WTC11 (cell line): ENCODE data around the gene AKAP13. TPM values are rescaled to one million over a fixed set of nuclear protein-coding genes. Genes with fewer than 3 reads are reported as not detected.

Source experiments
- ATAC-seq: fragments of 200-7000 bp; cut with Tn5 transposase; 2 replicates; pipeline ENCODE4 v1.10.0; 2021; ENCODE audit warnings: mild to moderate bottlenecking, moderate library complexity
- CTCF ChIA-PET: fragments of 300-600 bp; sonication (Branson Sonifier 250); formaldehyde crosslinking; loops from one replicate; lab custom pipeline; 2021; ENCODE audit warnings: antibody characterized with exemption; lab: Charles Lee
- POLR2A ChIA-PET: fragments of 350-600 bp; sonication (Branson Sonifier 250); formaldehyde crosslinking; loops from one replicate; lab custom pipeline; 2021; ENCODE audit warnings: antibody characterized with exemption; lab: Charles Lee
- DNase-seq: peaks from one replicate; pipeline ENCODE4 v3.0.0; 2021; ENCODE audit warnings: low spot score
- H3K27ac Mint-ChIP-seq: 2 replicates; pipeline ENCODE4 v1.8.0; 2021; ENCODE audit warnings: mixed read lengths
- H3K27me3 Mint-ChIP-seq: 2 replicates; pipeline ENCODE4 v1.8.0; 2021; ENCODE audit warnings: low read depth, mild to moderate bottlenecking, moderate library complexity, mixed read lengths
- H3K36me3 Mint-ChIP-seq: 2 replicates; pipeline ENCODE4 v1.8.0; 2021; ENCODE audit warnings: mixed read lengths
- H3K4me1 Mint-ChIP-seq: 2 replicates; pipeline ENCODE4 v1.8.0; 2022; ENCODE audit warnings: mixed read lengths
- H3K4me3 Mint-ChIP-seq: 2 replicates; pipeline ENCODE4 v1.8.0; 2021; ENCODE audit warnings: mild to moderate bottlenecking, moderate library complexity, mixed read lengths
- H3K9me3 Mint-ChIP-seq: 2 replicates; pipeline ENCODE4 v1.8.0; 2021; ENCODE audit warnings: mixed read lengths
- CBFB ChIP-seq: sonication (generic); formaldehyde crosslinking; IDR thresholded peaks from 2 replicates; pipeline ENCODE4 v1.8.1; 2022; ENCODE audit warnings: mild to moderate bottlenecking, low read depth, missing genetic modification reagents
- ELF4 ChIP-seq: sonication (generic); formaldehyde crosslinking; IDR thresholded peaks from 2 replicates; pipeline ENCODE4 v1.8.1; 2022; ENCODE audit warnings: low read depth, mild to moderate bottlenecking, moderate library complexity, missing genetic modification reagents
- ESRRA ChIP-seq: sonication (generic); formaldehyde crosslinking; IDR thresholded peaks from 2 replicates; pipeline ENCODE4 v1.8.1; 2022; ENCODE audit warnings: mild to moderate bottlenecking, missing genetic modification reagents, borderline replicate concordance
- ETV6 ChIP-seq: sonication (generic); formaldehyde crosslinking; IDR thresholded peaks from 2 replicates; pipeline ENCODE4 v1.8.1; 2022; ENCODE audit warnings: mild to moderate bottlenecking, missing genetic modification reagents
- FOXK1 ChIP-seq: sonication (generic); formaldehyde crosslinking; IDR thresholded peaks from 2 replicates; pipeline ENCODE4 v1.8.0; 2022; ENCODE audit warnings: mild to moderate bottlenecking, moderate library complexity, missing genetic modification reagents
- GRHL2 ChIP-seq: fragments of 250-450 bp; sonication (Bioruptor Pico); IDR thresholded peaks from 2 replicates; pipeline ENCODE4 v1.8.0; 2022; ENCODE audit warnings: mild to moderate bottlenecking, moderate library complexity; ENCODE audit not compliant: insufficient replicate concordance, severe bottlenecking
- JAZF1 ChIP-seq: fragments of 250-450 bp; sonication (Bioruptor Pico); IDR thresholded peaks from 2 replicates; pipeline ENCODE4 v1.9.0; 2021; ENCODE audit warnings: moderate library complexity, mild to moderate bottlenecking, inconsistent platforms
- JUN ChIP-seq: sonication (generic); formaldehyde crosslinking; IDR thresholded peaks from 2 replicates; pipeline ENCODE4 v1.8.0; 2023; ENCODE audit warnings: mild to moderate bottlenecking, missing genetic modification reagents
- OVOL2 ChIP-seq: fragments of 250-450 bp; sonication (Bioruptor Pico); IDR thresholded peaks from 2 replicates; pipeline ENCODE4 v1.9.0; 2021; ENCODE audit warnings: mild to moderate bottlenecking, borderline replicate concordance
- SMAD4 ChIP-seq: sonication (generic); formaldehyde crosslinking; IDR thresholded peaks from 2 replicates; pipeline ENCODE4 v1.8.0; 2022; ENCODE audit warnings: mild to moderate bottlenecking, missing genetic modification reagents
- SP1 ChIP-seq: sonication (generic); formaldehyde crosslinking; conservative IDR thresholded peaks from 2 replicates; pipeline ENCODE4 v1.8.1; 2022; ENCODE audit warnings: missing genetic modification reagents
- ZBTB21 ChIP-seq: sonication (generic); formaldehyde crosslinking; IDR thresholded peaks from 2 replicates; pipeline ENCODE4 v1.8.1; 2023; ENCODE audit warnings: mild to moderate bottlenecking, missing genetic modification reagents, borderline replicate concordance
- ZNF138 ChIP-seq: sonication (generic); formaldehyde crosslinking; conservative IDR thresholded peaks from 2 replicates; pipeline ENCODE4 v1.8.1; 2022; ENCODE audit warnings: mild to moderate bottlenecking, moderate library complexity, missing genetic modification reagents
- ZNF263 ChIP-seq: sonication (generic); formaldehyde crosslinking; IDR thresholded peaks from 2 replicates; pipeline ENCODE4 v1.8.1; 2022; ENCODE audit warnings: low read depth, mild to moderate bottlenecking, moderate library complexity, missing genetic modification reagents
- ZNF396 ChIP-seq: fragments of 250-450 bp; sonication (Bioruptor Pico); IDR thresholded peaks from 2 replicates; pipeline ENCODE4 v1.8.0; 2021; ENCODE audit warnings: mild to moderate bottlenecking, moderate library complexity, borderline replicate concordance
- total RNA-seq: library from RNA; stranded (reverse); gene quantifications from 3 replicates; pipeline ENCODE4 v1.2.3, GENCODE V29; 2021
- TF ChIP-seq, protein P1 (sequence below): sonication (generic); formaldehyde crosslinking; IDR thresholded peaks from 2 replicates; pipeline ENCODE4 v1.8.1; 2023; ENCODE audit warnings: mild to moderate bottlenecking, missing genetic modification reagents, moderate library complexity
- TF ChIP-seq, protein P2 (sequence below): sonication (generic); formaldehyde crosslinking; IDR thresholded peaks from 2 replicates; pipeline ENCODE4 v1.8.1; 2022; ENCODE audit warnings: missing genetic modification reagents, borderline replicate concordance
- TF ChIP-seq, protein P3 (sequence below): sonication (generic); formaldehyde crosslinking; conservative IDR thresholded peaks from 2 replicates; pipeline ENCODE4 v1.8.1; 2022; ENCODE audit warnings: mild to moderate bottlenecking, missing genetic modification reagents
- TF ChIP-seq, protein P4 (sequence below): sonication (generic); formaldehyde crosslinking; IDR thresholded peaks from 2 replicates; pipeline ENCODE4 v1.8.0; 2023; ENCODE audit warnings: missing genetic modification reagents
- TF ChIP-seq, protein P5 (sequence below): fragments of 250-450 bp; sonication (Bioruptor Pico); IDR thresholded peaks from 2 replicates; pipeline ENCODE4 v2.1.2; 2022; ENCODE audit warnings: mild to moderate bottlenecking, moderate library complexity
- TF ChIP-seq, protein P6 (sequence below): sonication (generic); formaldehyde crosslinking; IDR thresholded peaks from 2 replicates; pipeline ENCODE4 v1.8.0; 2023; ENCODE audit warnings: missing genetic modification reagents, mild to moderate bottlenecking, borderline replicate concordance

Gene AKAP13
- total RNA-seq, 1 experiment from 2014 or later, result 50.3 TPM

DNA sequence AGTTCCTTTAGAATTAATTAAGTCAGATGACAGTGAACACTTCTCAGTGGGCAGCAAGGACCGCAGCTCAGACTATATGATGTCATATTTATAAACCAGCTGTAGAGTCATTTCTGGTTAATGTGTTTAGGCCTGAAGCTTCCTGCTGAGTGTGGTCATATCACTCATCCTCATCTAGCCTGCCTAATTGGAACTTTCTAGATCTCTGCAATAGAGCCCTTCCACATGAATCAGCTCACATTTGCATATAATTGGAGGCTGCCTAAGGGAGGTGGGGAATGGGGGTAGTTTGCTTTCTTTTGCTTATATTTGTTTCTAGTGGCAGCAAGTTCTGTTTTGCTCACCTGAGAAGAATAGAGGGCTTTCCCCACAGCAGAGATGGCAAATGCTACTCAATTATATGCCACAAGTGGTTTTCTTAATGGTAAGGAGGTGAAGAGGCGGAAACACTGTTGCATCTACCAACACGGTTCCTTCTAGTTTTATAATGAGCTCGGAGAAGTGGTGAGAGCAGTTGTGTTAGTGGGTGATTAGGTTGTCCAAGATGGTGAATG, 266.2 kb downstream of the AKAP13 start:
- peak overlapping the region; percentile 52; the same call in 1 of the 2 replicates for H3K27ac Mint-ChIP-seq
- H3K27me3 Mint-ChIP-seq, result no peaks in the 10 kb centered on the region
- H3K9me3 Mint-ChIP-seq, result peaks cover 4% of the 10 kb centered on the region
- ChIA-PET CTCF (interaction anchor here (1.3 kb wide), 1 partner anchor 350 kb away, joined by 4 read pairs; no protein-coding TSS in a partner anchor), POLR2A (no interaction called here)
- DNase-seq (no peak), ATAC-seq (no peak)
- H3K4me3 Mint-ChIP-seq, result no peak overlapping the region
- H3K36me3 Mint-ChIP-seq, result peaks cover 18% of the 10 kb centered on the region
- peaks cover 8% of the 10 kb centered on the region for H3K4me1 Mint-ChIP-seq
- TF ChIP-seq, protein P1, sequence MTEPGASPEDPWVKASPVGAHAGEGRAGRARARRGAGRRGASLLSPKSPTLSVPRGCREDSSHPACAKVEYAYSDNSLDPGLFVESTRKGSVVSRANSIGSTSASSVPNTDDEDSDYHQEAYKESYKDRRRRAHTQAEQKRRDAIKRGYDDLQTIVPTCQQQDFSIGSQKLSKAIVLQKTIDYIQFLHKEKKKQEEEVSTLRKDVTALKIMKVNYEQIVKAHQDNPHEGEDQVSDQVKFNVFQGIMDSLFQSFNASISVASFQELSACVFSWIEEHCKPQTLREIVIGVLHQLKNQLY (CRISPR knock-in tag), result no peak
- TF ChIP-seq OVOL2, result no peak

DNA sequence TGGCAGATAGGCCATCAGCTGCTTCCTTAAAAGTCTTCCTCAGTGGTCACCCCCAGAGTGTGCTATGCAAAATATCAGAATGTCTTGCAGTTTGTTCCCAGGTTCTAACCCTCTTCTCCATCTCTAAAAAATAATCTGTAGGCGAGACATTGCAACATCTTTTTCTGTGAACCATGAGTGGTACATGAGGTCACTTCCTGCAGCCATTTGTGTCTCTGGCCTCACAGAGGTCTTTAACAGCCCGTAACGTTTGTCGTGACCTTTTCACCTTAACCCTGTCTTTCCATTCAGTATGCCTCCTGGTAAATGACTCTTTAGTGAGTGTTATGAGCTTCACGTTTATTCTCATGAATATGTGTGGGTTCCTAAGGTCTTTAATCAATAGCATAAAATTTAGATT, 269.0 kb downstream of the AKAP13 start:
- H3K4me3 Mint-ChIP-seq, result no peak overlapping the region

DNA sequence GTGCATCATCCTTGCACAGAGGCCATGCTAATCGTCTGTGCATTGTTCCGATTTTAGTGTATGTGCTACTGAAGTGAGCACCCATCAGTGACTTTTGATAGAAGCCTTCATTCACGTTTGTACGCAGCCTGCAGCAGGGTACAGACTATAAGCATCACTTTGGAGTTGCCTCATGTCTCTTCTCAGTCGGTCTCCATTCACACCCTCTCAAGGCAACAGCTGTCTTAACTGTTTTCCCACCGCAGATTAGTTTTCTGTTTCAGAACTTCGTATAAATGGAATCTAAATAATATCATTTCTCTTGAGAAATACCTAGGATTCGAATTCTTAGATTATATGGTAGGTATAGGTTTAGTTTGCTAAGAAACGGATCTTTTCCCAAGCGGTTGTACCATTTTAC, 271.1 kb downstream of the AKAP13 start:
- POLR2A ChIA-PET, result no interaction called here
- DNase-seq (no peak), ATAC-seq (no peak)
- Mint-ChIP-seq H3K27ac (no peak overlapping the region), H3K4me3 (no peak overlapping the region), H3K9me3 (peaks cover 4% of the 10 kb centered on the region), H3K36me3 (peaks cover 15% of the 10 kb centered on the region), H3K4me1 (peaks cover 9% of the 10 kb centered on the region), H3K27me3 (no peaks in the 10 kb centered on the region)
- CTCF ChIA-PET, result no interaction called here
- TF ChIP-seq GRHL2 (CRISPR knock-in tag), result no peak
- no peak for TF ChIP-seq ETV6 (CRISPR knock-in tag)
- TF ChIP-seq, protein P2, sequence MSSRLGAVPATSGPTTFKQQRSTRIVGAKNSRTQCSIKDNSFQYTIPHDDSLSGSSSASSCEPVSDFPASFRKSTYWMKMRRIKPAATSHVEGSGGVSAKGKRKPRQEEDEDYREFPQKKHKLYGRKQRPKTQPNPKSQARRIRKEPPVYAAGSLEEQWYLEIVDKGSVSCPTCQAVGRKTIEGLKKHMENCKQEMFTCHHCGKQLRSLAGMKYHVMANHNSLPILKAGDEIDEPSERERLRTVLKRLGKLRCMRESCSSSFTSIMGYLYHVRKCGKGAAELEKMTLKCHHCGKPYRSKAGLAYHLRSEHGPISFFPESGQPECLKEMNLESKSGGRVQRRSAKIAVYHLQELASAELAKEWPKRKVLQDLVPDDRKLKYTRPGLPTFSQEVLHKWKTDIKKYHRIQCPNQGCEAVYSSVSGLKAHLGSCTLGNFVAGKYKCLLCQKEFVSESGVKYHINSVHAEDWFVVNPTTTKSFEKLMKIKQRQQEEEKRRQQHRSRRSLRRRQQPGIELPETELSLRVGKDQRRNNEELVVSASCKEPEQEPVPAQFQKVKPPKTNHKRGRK, result no peak
- TF ChIP-seq, protein P3, sequence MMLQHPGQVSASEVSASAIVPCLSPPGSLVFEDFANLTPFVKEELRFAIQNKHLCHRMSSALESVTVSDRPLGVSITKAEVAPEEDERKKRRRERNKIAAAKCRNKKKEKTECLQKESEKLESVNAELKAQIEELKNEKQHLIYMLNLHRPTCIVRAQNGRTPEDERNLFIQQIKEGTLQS (CRISPR knock-in tag), result no peak
- TF ChIP-seq SP1 (CRISPR knock-in tag), result no peak
- TF ChIP-seq CBFB (CRISPR knock-in tag), result no peak
- TF ChIP-seq, protein P4, sequence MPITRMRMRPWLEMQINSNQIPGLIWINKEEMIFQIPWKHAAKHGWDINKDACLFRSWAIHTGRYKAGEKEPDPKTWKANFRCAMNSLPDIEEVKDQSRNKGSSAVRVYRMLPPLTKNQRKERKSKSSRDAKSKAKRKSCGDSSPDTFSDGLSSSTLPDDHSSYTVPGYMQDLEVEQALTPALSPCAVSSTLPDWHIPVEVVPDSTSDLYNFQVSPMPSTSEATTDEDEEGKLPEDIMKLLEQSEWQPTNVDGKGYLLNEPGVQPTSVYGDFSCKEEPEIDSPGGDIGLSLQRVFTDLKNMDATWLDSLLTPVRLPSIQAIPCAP (CRISPR knock-in tag), result no peak
- TF ChIP-seq ELF4, result no peak
- TF ChIP-seq ZNF138 (CRISPR knock-in tag), result no peak
- no peak for TF ChIP-seq ZNF263 (CRISPR knock-in tag)
- no peak for TF ChIP-seq ZNF396 (CRISPR knock-in tag)
- no peak for TF ChIP-seq ZBTB21
- no peak for TF ChIP-seq JUN (CRISPR knock-in tag)

More for the DNA sequence above, 269.0 kb downstream of the AKAP13 start:
- H3K36me3 Mint-ChIP-seq, result peaks cover 20% of the 10 kb centered on the region
- DNase-seq, result no peak
- H3K27ac Mint-ChIP-seq, result no peak overlapping the region
- H3K27me3 Mint-ChIP-seq, result no peaks in the 10 kb centered on the region
- H3K9me3 Mint-ChIP-seq, result peaks cover 4% of the 10 kb centered on the region
- CTCF ChIA-PET, result no interaction called here
- TF ChIP-seq ESRRA (CRISPR knock-in tag) (no peak), ELF4 (no peak), FOXK1 (no peak), SMAD4 (no peak), JAZF1 (CRISPR knock-in tag) (no peak)
- TF ChIP-seq, protein P5, sequence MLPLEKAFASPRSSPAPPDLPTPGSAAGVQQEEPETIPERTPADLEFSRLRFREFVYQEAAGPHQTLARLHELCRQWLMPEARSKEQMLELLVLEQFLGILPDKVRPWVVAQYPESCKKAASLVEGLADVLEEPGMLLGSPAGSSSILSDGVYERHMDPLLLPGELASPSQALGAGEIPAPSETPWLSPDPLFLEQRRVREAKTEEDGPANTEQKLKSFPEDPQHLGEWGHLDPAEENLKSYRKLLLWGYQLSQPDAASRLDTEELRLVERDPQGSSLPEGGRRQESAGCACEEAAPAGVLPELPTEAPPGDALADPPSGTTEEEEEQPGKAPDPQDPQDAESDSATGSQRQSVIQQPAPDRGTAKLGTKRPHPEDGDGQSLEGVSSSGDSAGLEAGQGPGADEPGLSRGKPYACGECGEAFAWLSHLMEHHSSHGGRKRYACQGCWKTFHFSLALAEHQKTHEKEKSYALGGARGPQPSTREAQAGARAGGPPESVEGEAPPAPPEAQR (CRISPR knock-in tag), result no peak
- TF ChIP-seq, protein P6, sequence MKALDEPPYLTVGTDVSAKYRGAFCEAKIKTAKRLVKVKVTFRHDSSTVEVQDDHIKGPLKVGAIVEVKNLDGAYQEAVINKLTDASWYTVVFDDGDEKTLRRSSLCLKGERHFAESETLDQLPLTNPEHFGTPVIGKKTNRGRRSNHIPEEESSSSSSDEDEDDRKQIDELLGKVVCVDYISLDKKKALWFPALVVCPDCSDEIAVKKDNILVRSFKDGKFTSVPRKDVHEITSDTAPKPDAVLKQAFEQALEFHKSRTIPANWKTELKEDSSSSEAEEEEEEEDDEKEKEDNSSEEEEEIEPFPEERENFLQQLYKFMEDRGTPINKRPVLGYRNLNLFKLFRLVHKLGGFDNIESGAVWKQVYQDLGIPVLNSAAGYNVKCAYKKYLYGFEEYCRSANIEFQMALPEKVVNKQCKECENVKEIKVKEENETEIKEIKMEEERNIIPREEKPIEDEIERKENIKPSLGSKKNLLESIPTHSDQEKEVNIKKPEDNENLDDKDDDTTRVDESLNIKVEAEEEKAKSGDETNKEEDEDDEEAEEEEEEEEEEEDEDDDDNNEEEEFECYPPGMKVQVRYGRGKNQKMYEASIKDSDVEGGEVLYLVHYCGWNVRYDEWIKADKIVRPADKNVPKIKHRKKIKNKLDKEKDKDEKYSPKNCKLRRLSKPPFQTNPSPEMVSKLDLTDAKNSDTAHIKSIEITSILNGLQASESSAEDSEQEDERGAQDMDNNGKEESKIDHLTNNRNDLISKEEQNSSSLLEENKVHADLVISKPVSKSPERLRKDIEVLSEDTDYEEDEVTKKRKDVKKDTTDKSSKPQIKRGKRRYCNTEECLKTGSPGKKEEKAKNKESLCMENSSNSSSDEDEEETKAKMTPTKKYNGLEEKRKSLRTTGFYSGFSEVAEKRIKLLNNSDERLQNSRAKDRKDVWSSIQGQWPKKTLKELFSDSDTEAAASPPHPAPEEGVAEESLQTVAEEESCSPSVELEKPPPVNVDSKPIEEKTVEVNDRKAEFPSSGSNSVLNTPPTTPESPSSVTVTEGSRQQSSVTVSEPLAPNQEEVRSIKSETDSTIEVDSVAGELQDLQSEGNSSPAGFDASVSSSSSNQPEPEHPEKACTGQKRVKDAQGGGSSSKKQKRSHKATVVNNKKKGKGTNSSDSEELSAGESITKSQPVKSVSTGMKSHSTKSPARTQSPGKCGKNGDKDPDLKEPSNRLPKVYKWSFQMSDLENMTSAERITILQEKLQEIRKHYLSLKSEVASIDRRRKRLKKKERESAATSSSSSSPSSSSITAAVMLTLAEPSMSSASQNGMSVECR (CRISPR knock-in tag), result no peak
- ATAC-seq, result no peak
- peaks cover 4% of the 10 kb centered on the region for H3K4me1 Mint-ChIP-seq
- POLR2A ChIA-PET, result no interaction called here
